ENCODE measurements around the gene POU2F2.

Gene POU2F2

DNA sequence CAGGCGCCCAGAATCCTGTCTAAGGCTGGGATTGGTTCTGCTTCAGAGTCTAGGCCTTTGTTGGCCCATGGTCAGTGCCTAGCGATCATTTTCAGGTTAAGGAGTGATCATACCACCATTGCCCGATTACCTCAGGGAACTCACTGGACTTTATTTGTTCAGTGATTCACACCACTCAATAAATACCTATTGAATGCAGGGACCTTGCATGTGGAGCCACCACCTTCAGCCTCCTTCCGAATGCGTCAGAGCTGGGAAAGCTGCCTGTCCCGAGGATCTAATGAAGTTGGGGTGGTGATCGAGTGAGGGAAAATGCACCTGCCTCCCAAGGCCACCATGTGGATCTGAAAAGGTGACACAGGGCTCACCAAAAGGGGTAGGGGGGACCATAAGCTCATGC, 40.0 kb upstream of the POU2F2 start:
- H3K9ac ChIP-seq (ENCODE audit: low read length): no peak overlapping the region
- no peak overlapping the region for H3K27ac ChIP-seq (ENCODE audit: low read depth, low read length)
- no peaks in the 10 kb centered on the region for H3K79me2 ChIP-seq (ENCODE audit: insufficient read depth, low read length)
- no peaks in the 10 kb centered on the region for H3K9me3 ChIP-seq (ENCODE audit: insufficient read depth, low read length)
- no peak overlapping the region for H3K4me2 ChIP-seq (ENCODE audit: low read depth, low read length, poor library complexity, severe bottlenecking)
- H4K20me1 ChIP-seq (ENCODE audit: low read depth, low read length): no peaks in the 10 kb centered on the region
- H2AFZ ChIP-seq (ENCODE audit: low read depth, low read length, severe bottlenecking): no peak overlapping the region
- H3F3A ChIP-seq (ENCODE audit: insufficient read depth): no peaks in the 10 kb centered on the region
- no peak for TF ChIP-seq EZH2phosphoT487 (conservative IDR thresholded peaks at IDR 0.05; ENCODE audit: low read length)
- TF ChIP-seq, protein P1, sequence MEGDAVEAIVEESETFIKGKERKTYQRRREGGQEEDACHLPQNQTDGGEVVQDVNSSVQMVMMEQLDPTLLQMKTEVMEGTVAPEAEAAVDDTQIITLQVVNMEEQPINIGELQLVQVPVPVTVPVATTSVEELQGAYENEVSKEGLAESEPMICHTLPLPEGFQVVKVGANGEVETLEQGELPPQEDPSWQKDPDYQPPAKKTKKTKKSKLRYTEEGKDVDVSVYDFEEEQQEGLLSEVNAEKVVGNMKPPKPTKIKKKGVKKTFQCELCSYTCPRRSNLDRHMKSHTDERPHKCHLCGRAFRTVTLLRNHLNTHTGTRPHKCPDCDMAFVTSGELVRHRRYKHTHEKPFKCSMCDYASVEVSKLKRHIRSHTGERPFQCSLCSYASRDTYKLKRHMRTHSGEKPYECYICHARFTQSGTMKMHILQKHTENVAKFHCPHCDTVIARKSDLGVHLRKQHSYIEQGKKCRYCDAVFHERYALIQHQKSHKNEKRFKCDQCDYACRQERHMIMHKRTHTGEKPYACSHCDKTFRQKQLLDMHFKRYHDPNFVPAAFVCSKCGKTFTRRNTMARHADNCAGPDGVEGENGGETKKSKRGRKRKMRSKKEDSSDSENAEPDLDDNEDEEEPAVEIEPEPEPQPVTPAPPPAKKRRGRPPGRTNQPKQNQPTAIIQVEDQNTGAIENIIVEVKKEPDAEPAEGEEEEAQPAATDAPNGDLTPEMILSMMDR (IDR thresholded peaks at IDR 0.05; ENCODE audit: insufficient read depth, low read length, poor library complexity, severe bottlenecking): no peak
- no peaks in the 10 kb centered on the region for H3K36me3 ChIP-seq (ENCODE audit: low read length)
- H3K9me2 ChIP-seq (replicated peaks; ENCODE audit: insufficient read depth, low read length): no peaks in the 10 kb centered on the region
- H3K4me3 ChIP-seq (ENCODE audit: insufficient read depth, low read length, poor library complexity, severe bottlenecking): no peak overlapping the region
- no peaks in the 10 kb centered on the region for H3K27me3 ChIP-seq (ENCODE audit: low read length)

DNA sequence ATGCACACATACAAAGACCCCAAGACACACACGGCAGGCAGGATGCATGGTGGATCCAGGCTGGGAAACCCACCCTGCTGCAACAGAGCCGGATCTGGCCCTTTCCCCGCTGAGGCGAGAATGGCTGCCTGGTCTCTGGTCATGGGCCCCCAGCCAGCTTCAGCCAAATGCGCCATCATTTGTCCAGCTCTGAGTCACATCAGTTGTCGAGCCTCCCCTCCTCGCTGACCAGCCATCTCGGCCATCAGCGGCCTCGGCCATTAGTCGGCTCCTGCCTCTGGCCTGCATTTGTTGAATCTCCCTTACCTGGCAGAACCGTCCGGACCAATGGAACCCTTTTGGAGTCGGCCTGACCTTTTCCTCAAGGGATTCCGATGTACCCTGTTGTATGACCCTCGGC, 38.5 kb upstream of the POU2F2 start:
- TF ChIP-seq EZH2phosphoT487 (conservative IDR thresholded peaks at IDR 0.05; ENCODE audit: low read length): no peak
- TF ChIP-seq, protein P1 (IDR thresholded peaks at IDR 0.05; ENCODE audit: insufficient read depth, low read length, poor library complexity, severe bottlenecking): no peak
- H3K27me3 ChIP-seq (ENCODE audit: low read length): no peaks in the 10 kb centered on the region

DNA sequence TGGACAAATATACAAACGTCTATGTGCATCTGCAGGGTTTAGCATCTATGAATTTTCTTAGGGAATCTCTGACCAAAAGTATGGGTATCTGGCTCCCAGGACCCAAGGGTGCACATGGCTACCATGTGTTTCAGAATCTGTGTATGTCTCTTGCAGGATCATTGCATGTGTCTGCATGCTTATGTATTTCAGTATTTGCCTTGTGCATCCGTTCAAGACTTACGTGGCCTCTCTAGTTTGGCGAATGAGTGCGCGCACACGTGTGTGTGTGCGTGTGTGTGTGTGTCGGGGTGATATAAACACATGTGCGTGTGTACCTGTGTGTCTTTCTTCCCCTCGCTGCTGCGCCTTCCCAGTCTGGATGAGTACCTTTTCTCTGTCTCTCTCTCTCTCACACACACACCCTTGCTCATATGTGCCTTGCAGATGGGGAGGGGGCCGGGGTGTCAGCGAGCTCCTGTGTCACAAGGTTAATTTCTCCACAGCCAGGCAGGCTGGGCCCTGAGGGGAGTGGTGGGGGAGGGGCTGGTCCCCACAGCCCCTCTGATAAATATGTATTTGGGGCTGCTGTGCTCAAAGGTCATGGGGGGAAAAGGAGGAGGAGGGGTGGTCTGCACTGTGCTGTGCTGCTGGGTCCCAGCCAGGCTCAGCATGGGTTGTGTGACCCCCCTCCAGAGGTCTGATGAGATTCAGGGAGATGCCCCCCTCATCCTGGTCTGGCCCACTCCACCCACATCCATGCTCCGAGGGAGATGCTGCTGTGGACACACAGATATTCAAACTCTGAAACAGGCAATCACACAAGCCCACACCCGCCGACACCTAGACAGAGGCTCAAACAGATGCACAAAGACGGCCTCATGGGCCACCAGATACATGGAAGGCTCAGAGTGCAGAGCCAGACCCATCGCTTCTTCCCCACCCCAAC, 37.5 kb upstream of the POU2F2 start:
- Histone ChIP-seq H3F3A (ENCODE audit: insufficient read depth) (no peaks in the 10 kb centered on the region), H3K9ac (ENCODE audit: low read length) (no peak overlapping the region), H3K27me3 (ENCODE audit: low read length) (no peaks in the 10 kb centered on the region), H3K9me2 (replicated peaks; ENCODE audit: insufficient read depth, low read length) (no peaks in the 10 kb centered on the region), H3K79me2 (ENCODE audit: insufficient read depth, low read length) (no peaks in the 10 kb centered on the region), H3K4me3 (ENCODE audit: insufficient read depth, low read length, poor library complexity, severe bottlenecking) (no peak overlapping the region), H3K36me3 (ENCODE audit: low read length) (no peaks in the 10 kb centered on the region), H3K27ac (ENCODE audit: low read depth, low read length) (no peak overlapping the region), H3K9me3 (ENCODE audit: insufficient read depth, low read length) (no peaks in the 10 kb centered on the region), H4K20me1 (ENCODE audit: low read depth, low read length) (no peaks in the 10 kb centered on the region), H2AFZ (ENCODE audit: low read depth, low read length, severe bottlenecking) (no peak overlapping the region), H3K4me2 (ENCODE audit: low read depth, low read length, poor library complexity, severe bottlenecking) (no peak overlapping the region)
- TF ChIP-seq EZH2phosphoT487 (conservative IDR thresholded peaks at IDR 0.05; ENCODE audit: low read length): no peak
- TF ChIP-seq, protein P1 (IDR thresholded peaks at IDR 0.05; ENCODE audit: insufficient read depth, low read length, poor library complexity, severe bottlenecking): no peak

More for the DNA sequence above, 38.5 kb upstream of the POU2F2 start:
- Histone ChIP-seq H3K4me2 (ENCODE audit: low read depth, low read length, poor library complexity, severe bottlenecking) (no peak overlapping the region), H3K27ac (ENCODE audit: low read depth, low read length) (no peak overlapping the region), H3K9ac (ENCODE audit: low read length) (no peak overlapping the region), H3F3A (ENCODE audit: insufficient read depth) (no peaks in the 10 kb centered on the region), H3K9me3 (ENCODE audit: insufficient read depth, low read length) (no peaks in the 10 kb centered on the region), H4K20me1 (ENCODE audit: low read depth, low read length) (no peaks in the 10 kb centered on the region), H3K36me3 (ENCODE audit: low read length) (no peaks in the 10 kb centered on the region), H3K9me2 (replicated peaks; ENCODE audit: insufficient read depth, low read length) (no peaks in the 10 kb centered on the region), H3K4me3 (ENCODE audit: insufficient read depth, low read length, poor library complexity, severe bottlenecking) (no peak overlapping the region), H2AFZ (ENCODE audit: low read depth, low read length, severe bottlenecking) (no peak overlapping the region), H3K79me2 (ENCODE audit: insufficient read depth, low read length) (no peaks in the 10 kb centered on the region)
